ENCODE measurements around the gene CCDC9.

DNA sequence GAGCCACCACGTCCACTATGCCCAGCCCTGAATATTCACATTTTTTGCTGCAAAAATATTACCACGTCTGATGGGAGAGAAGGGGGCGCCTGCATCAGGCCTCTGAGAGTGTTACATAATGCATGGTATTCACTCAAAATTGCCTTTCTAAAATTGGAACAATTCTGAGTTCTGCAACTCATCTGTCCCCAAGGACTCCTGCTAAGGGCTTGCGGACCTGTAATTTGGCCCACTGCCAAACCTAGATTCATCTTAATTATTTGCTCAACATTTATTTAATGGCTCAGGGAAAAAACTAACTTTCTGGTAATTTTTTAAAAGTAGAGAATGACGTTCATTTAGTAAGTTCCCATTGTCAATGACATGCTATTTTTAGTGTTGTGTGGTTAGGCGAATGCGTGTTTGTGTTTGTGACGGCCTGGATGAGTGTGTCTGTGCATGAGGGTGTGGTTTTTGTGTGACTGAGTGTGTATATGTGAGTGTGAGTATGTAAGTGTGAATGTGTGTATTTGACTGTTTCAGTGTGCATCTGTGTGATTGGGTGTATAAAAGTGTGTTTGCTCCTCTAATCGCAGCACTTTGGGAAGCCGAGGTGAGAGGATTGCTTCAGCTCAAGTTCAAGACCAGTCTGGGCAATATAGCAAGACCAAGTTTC is 27.2 kb downstream of the CCDC9 start:
- TF ChIP-seq POLR2A (IDR thresholded peaks at IDR 0.05; ENCODE audit: low read depth, low read length) (no peak), TAF1 (IDR thresholded peaks at IDR 0.05; ENCODE audit: borderline replicate concordance, low read depth, low read length) (no peak)

Data from GM12892 (cell line).